HG03025 (cell line): Measurements from ENCODE around the gene NEK2.
A peak's percentile ranks its signal among the peaks of the same experiment; 100 is the strongest.
"Not testable (repeated sequence)": the region's sequence is repeated elsewhere in the genome, so short reads cannot be mapped to it uniquely, and the experiment has no call there.

ENCODE experiments used
- ATAC-seq: cut with Tn5 transposase; IDR thresholded peaks from one replicate; pipeline ENCODE4 v1.9.1; 2021; ENCODE audit warnings: mild to moderate bottlenecking, moderate library complexity; ENCODE audit not compliant: unreplicated experiment, low FRiP score

NEK2 gene

GRCh38 chr1:211695135-211695816 lies 19.9 kb upstream of the NEK2 start:
- peak; percentile 61 for ATAC-seq

- ATAC-seq: not testable (repeated sequence)
These were observed 18.5 kb upstream of the NEK2 start for GRCh38 chr1:211693911-211694310.

GRCh38 chr1:211688421-211688820 lies 13.0 kb upstream of the NEK2 start:
- ATAC-seq: no peak

- no peak for ATAC-seq
These were observed 12.2 kb upstream of the NEK2 start for GRCh38 chr1:211687462-211688215.

DNA sequence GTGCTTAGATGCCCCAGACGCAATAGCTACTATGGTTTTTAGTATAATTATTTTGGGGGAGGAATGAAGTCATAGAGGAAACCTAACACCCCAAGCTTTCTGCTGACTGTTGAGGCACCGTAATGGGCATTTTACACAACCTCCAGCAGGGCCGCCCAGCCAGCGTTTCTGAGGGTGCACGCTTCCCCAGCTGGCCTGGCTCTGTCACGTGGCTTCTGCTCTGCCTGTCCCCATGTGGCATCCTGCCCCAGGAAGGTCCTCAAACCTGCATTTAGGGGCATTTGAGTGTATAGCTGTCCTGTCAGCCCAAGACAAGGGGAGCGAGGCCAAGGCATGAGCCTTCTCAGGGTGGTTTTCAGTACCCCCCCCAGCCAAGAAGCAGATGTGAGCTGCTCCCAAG lies 10.4 kb upstream of the NEK2 start:
- no peak for ATAC-seq

DNA sequence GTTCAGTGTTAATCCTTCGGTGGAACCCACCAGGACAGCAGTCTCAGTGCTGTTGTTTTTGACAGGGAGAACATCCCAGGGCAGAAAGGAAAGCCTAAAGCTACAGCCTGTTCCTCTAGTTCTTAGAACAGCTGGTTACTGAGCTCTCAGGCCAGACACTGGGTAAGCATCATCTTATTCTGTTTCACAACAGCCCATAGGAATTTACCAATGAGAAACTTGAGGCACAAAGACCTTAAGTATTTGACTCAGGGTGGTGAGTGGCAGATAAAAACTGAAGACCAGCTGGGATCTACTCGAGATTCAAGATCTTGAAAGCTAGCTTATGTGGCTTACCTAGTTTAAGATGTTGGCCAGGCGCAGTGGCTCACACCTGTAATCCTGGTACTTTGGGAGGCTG lies 9.4 kb upstream of the NEK2 start:
- no peak for ATAC-seq

- ATAC-seq: no peak
These were observed 8.9 kb upstream of the NEK2 start for GRCh38 chr1:211684331-211684730.

GRCh38 chr1:211683396-211684297 lies 8.2 kb upstream of the NEK2 start:
- ATAC-seq: no peak

- ATAC-seq: not testable (repeated sequence)
These were observed 6.8 kb upstream of the NEK2 start for GRCh38 chr1:211682186-211682585.

GRCh38 chr1:211680752-211681327 lies 5.4 kb upstream of the NEK2 start:
- peak; percentile 59 for ATAC-seq

DNA sequence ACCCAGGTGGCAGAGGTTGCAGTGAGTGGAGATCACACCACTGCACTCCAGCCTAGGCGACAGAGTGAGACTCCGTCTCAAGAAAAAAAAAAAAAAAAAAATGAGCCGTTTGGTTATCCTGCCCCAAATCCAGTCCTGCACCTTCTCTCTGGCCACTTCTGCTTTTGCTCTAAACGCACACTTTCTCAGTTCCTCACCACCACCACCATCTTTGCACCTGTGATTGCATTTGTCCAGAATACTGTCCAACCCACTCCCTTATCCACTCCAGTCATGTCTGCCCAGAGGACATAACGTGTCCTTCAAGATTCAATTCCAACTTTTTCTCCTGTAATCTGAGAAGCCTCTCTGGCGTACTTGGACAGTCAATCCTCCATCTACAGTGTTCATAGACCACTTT lies 2.2 kb upstream of the NEK2 start:
- ATAC-seq: no peak

DNA sequence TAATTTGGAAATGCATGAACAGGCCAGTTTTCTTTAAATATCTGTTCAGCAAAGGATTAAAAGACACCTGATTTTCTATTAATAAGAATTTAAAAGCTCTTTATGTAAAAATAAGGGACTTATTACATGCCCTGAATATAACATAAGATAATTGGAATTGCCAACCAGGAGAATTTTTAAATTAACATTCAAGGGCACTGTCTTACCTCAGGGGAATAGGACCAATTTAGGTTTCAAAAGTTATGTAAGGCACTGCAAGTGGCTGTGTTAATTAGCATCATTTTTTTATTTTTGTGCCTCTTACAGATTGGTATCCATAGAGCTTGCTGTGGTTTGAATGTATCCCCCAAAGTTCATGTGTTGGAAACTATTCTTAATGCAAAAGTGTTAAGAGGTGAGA lies 1.3 kb upstream of the NEK2 start:
- no peak for ATAC-seq

DNA sequence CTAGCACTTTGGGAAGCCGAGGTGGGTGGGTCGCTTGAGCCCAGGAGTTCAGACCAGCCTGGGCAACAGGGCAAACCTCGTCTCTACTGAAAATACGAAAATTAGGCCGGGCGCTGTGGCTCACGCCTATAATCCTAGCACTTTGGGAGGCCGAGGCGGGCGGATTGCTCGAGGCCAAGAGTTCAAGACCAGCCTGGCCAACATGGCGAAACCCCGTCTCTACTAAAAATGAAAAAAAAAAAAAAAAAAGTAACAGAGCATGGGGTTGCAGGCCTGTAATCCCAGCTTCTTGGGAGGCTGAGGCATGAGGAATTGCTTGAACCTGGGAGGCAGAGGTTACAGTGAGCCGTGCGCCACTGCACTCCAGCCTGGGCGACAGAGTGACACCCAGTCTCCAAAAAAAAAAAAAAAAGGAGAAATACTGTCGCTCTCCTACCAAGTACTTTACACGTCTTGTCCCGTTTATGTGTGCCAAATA lies 724 bp upstream of the NEK2 start:
- ATAC-seq: no peak

GRCh38 chr1:211667065-211667617 lies 8.3 kb downstream of the NEK2 start:
- ATAC-seq: no peak

GRCh38 chr1:211660718-211661222 lies 14.7 kb downstream of the NEK2 start:
- ATAC-seq: no peak

GRCh38 chr1:211656728-211657127 lies 18.7 kb downstream of the NEK2 start:
- ATAC-seq: no peak

DNA sequence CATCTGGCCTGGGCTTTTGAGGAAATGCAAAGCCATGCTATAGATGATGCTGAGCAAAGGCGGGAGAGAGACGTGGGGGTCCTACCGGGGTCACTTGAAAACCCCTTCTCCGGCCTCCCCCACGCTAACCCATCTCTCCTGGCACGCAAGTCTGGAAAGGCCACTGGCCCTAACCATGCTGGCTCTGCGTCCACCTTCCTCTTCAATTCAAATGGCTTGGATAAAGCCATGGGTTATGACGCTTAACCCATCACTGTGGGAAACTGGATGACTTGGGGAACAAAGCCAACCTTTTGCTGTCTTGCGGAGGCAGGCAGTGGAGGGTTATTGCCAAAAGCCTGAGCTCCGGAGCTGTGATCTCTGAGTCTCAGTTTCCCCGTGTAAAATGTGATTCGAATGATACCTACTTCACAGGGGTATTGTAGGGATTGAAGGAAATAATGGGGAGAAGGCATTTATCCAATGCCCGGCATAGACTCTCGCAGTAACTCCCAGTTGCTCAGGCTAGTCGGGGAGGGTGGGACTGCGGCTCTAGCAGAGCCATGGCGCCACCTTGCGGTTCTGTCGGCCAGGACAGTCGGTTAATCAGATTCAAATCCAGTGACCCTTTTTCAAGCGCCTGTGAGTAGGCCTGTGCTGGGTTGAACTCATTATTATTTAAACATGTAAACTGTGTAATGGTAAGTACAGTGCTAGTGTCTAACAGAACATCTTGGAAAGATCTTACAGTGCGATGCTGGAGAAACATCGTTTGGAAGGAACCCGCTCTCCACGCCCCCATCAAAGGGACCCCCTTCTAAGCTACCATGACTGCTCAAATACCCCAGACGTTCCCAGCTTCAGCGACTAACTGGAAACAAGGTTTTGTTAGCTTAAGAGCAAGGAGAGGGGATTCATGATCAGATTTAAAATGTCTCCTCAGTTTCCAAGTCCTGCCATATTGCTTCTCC lies 20.3 kb downstream of the NEK2 start:
- ATAC-seq: peak; percentile 55

- ATAC-seq: no peak
These were observed 21.4 kb downstream of the NEK2 start for GRCh38 chr1:211653959-211654496.

- no peak for ATAC-seq
These were observed 22.1 kb downstream of the NEK2 start for GRCh38 chr1:211653293-211653692.
